Breast epithelium (tissue), 4 donors: ENCODE results near the gene TMEM63C. TPM values are rescaled to one million over a fixed set of nuclear protein-coding genes. Genes with fewer than 3 reads are reported as not detected.

Experiments used
- DNase-seq, 2 donors: peaks; one replicate each; pipeline ENCODE4 v3.0.0-alpha.2; 2019; ENCODE audit warnings: low spot score in 2 of 2
- H3K27ac ChIP-seq, 2 donors: fragments of 200-600 bp; sonication (generic) in 1 of 2; one replicate each; pipeline ENCODE4 v1.5.1; 2016 to 2019; ENCODE audit warnings: mild to moderate bottlenecking in 1 of 2
- H3K27me3 ChIP-seq, 2 donors: fragments of 200-600 bp; sonication (generic) in 1 of 2; one replicate each; pipeline versions ENCODE4 v1.5.1 to v1.6.0; 2017 to 2019; ENCODE audit warnings: control low read depth in 1 of 2, mild to moderate bottlenecking in 1 of 2
- H3K36me3 ChIP-seq: fragments of 200-600 bp; one replicate; pipeline ENCODE4 v1.5.1; 2019
- H3K4me1 ChIP-seq, 2 donors: fragments of 200-600 bp; sonication (generic); one replicate each; pipeline ENCODE4 v1.5.1; 2016 to 2019; ENCODE audit warnings: control low read depth in 1 of 2
- H3K4me3 ChIP-seq, 3 donors: fragments of 200-600 bp; sonication (generic); 1 replicate in 2 of 3; 2 replicates in 1 of 3; pipeline ENCODE4 v1.5.1; 2016 to 2019; ENCODE audit warnings: mild to moderate bottlenecking in 3 of 3, moderate library complexity in 2 of 3
- H3K9me3 ChIP-seq, 2 donors: fragments of 200-600 bp; sonication (generic) in 1 of 2; one replicate each; pipeline ENCODE4 v1.5.1; 2016 to 2019; ENCODE audit warnings: control low read depth in 1 of 2
- CTCF ChIP-seq, 3 donors: fragments of 450-650 bp; IDR thresholded peaks; one replicate each; pipeline ENCODE4 v1.5.1; 2016 to 2017; ENCODE audit warnings: antibody characterized with exemption in 3 of 3, mild to moderate bottlenecking in 3 of 3, moderate library complexity in 3 of 3
- POLR2A ChIP-seq: fragments of 450-650 bp; IDR thresholded peaks from one replicate; pipeline ENCODE4 v1.6.1; 2016; ENCODE audit warnings: antibody characterized with exemption, mild to moderate bottlenecking, moderate library complexity
- POLR2AphosphoS5 ChIP-seq, 3 donors: sonication (generic); formaldehyde crosslinking; IDR thresholded peaks; one replicate each; pipeline ENCODE4 v1.6.1; 2017; ENCODE audit warnings: antibody characterized with exemption in 3 of 3
- intact Hi-C: fragments of 100-400 bp; cut with DNase I; formaldehyde crosslinking; loops from one replicate; pipeline ENCODE4 v1.15.1; 2023; ENCODE audit warnings: low total_unique reads
- total RNA-seq, 3 donors: library from RNA; depleted of rRNA; stranded (reverse); fragments of >200 nt; gene quantifications; one replicate each; pipeline ENCODE4 v1.1.0, GENCODE V29; 2016

TMEM63C gene
- total RNA-seq, 3 donors from 2014 or later, result 0.16 to 8.0 (median 3.9) TPM

DNA sequence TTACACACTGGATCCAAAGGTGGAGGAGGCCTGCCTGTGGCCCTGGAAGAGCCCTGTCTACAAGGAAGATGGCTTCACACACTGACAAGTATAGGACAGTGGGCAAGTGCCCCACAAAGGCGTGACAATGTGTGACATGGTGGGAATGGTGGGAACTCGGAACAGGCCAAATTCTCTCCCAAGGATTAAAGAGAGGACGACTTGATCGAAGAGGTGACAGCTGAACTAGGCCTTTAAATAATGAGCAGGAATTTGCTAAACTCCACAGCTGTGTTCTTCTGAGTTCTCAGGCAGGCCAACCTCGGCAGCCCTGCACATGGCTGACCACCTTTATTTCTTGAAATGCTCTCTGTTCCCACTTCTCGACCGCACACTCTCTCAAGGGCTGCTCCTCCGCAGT is 115.3 kb downstream of the TMEM63C start:
- Histone ChIP-seq H3K36me3 (no peaks in the 10 kb centered on the region), H3K9me3 (no peaks in the 10 kb centered on the region), H3K4me3 (no peak overlapping the region), H3K27ac (no peak overlapping the region), H3K4me1 (no peaks in the 10 kb centered on the region), H3K27me3 (no peaks in the 10 kb centered on the region)
- DNase-seq, result no peak
- no peak for TF ChIP-seq POLR2A
- TF ChIP-seq POLR2AphosphoS5 (IDR thresholded peaks at IDR 0.05), result no peak
- TF ChIP-seq CTCF (IDR thresholded peaks at IDR 0.05), result no peak
- intact Hi-C loops, result loop anchor here (5.0 kb wide), 1 partner anchor 35 kb away; no protein-coding TSS in a partner anchor

DNA sequence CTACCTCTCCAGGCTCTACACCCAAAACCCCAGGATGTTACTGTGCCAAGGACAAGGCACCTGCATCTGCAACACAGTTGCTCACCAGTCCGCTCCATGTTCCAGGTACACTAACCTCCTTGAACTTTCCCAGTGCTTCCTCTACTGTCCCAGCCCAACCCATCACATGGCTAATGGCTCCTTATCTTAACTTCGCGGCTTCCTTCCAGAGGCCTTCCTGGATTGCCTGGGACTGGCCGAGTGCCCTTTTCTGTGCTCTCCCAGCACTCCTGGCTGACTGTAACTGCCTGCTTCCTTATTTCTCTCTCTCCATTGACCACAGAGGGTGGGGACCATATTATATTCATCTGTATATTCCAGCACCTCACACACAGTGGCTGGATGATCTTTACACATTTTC is 118.2 kb downstream of the TMEM63C start:
- Histone ChIP-seq H3K36me3 (no peaks in the 10 kb centered on the region), H3K27me3 (no peaks in the 10 kb centered on the region), H3K4me1 (no peaks in the 10 kb centered on the region), H3K9me3 (no peaks in the 10 kb centered on the region), H3K27ac (no peak overlapping the region), H3K4me3 (no peak overlapping the region)
- intact Hi-C loops, result loop anchor here (5.0 kb wide), 1 partner anchor 33 kb away; no protein-coding TSS in a partner anchor
- no peak for DNase-seq
- no peak for TF ChIP-seq CTCF (IDR thresholded peaks at IDR 0.05)
- no peak for TF ChIP-seq POLR2A
- TF ChIP-seq POLR2AphosphoS5 (IDR thresholded peaks at IDR 0.05), result no peak

DNA sequence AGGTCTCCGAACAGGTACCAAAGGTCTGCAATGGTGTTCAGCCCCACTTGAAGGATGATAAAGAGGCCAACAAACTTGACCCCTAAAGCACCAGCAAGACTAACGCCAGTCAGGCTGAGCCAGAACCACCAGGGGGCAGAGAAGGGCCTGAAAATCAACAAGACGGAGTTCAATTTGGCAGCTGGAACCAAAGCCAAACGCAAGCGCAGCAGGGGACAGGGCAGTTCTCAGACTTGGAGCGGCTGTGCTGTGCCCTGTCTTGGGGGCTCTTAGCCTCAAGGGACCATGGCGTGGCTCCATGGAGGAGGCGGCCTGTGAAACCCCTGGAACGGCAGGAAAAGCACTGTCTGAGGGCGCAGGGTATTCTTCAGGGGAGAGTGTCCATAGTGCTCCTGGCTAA is 119.5 kb downstream of the TMEM63C start:
- H3K27ac ChIP-seq, result no peak overlapping the region
- peak; percentile 61 to 83 for DNase-seq
- no peaks in the 10 kb centered on the region for H3K9me3 ChIP-seq
- H3K27me3 ChIP-seq, result no peaks in the 10 kb centered on the region
- peaks cover 0 to 3% of the 10 kb centered on the region in 2 donors for H3K4me1 ChIP-seq
- TF ChIP-seq CTCF (IDR thresholded peaks at IDR 0.05), result peak; percentile 68 to 80 (median 75)
- peak in 2 of 3 donors; percentile 26 to 30 for TF ChIP-seq POLR2AphosphoS5 (IDR thresholded peaks at IDR 0.05)
- no peak for TF ChIP-seq POLR2A
- H3K4me3 ChIP-seq, result no peak overlapping the region
- intact Hi-C loops, result no loop called here
- H3K36me3 ChIP-seq, result no peaks in the 10 kb centered on the region

- peak overlapping the region; percentile 86 to 88 for H3K27ac ChIP-seq
- no peaks in the 10 kb centered on the region for H3K9me3 ChIP-seq
- DNase-seq, result no peak
- H3K36me3 ChIP-seq, result no peaks in the 10 kb centered on the region
- H3K4me3 ChIP-seq, result no peak overlapping the region
- H3K4me1 ChIP-seq, result peaks cover 0 to 9% of the 10 kb centered on the region in 2 donors
- no peak for TF ChIP-seq POLR2A
- no peak for TF ChIP-seq CTCF (IDR thresholded peaks at IDR 0.05)
- TF ChIP-seq POLR2AphosphoS5 (IDR thresholded peaks at IDR 0.05), result no peak
- intact Hi-C loops, result no loop called here
- no peaks in the 10 kb centered on the region for H3K27me3 ChIP-seq
Observed at GRCh38 chr14:77302926-77303325, 121.3 kb downstream of the TMEM63C start.

- peak in 1 of 2 donors; percentile 58 for DNase-seq
- intact Hi-C loops, result no loop called here
- no peaks in the 10 kb centered on the region for H3K9me3 ChIP-seq
- TF ChIP-seq CTCF (IDR thresholded peaks at IDR 0.05), result no peak
- TF ChIP-seq POLR2AphosphoS5 (IDR thresholded peaks at IDR 0.05), result no peak
- no peak for TF ChIP-seq POLR2A
- H3K36me3 ChIP-seq, result no peaks in the 10 kb centered on the region
- H3K27ac ChIP-seq, result peak overlapping the region; percentile 86 to 88
- H3K27me3 ChIP-seq, result no peaks in the 10 kb centered on the region
- peaks cover 0 to 9% of the 10 kb centered on the region in 2 donors for H3K4me1 ChIP-seq
- no peak overlapping the region for H3K4me3 ChIP-seq
Observed at GRCh38 chr14:77303417-77304156, 122.0 kb downstream of the TMEM63C start.
